ENCODE results near the gene STEAP4. TPM values are rescaled to one million over a fixed set of nuclear protein-coding genes. Genes with fewer than 3 reads are reported as not detected.

Gene STEAP4
- total RNA-seq, 1 donor from 2014 or later: not detected

DNA sequence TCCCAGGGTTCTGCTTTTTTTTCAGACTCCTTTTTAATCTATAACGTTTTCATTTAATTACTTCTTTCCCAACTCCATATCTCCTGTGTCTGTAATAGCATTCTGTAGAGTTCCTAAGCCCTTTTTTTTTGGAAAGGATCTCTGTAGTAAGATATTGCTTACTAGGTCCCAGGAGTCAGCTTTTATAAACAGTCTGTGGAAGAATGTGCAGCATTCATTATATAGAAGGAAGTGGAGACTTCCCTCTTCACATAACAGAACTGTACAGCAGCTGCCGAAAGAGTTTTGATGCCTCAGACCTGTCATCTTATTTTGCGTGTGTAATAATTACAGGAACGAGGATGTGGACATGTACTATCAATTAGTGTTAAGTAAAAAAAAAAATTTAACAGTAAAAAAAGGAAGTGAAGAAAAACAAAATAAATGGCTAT lies 7.4 kb upstream of the STEAP4 start:
- Histone ChIP-seq H3K4me1 (no peaks in the 10 kb centered on the region), H3K4me3 (no peak overlapping the region), H3K9me3 (ENCODE audit: low read depth) (no peaks in the 10 kb centered on the region), H3K9ac (no peak overlapping the region), H4K20me1 (ENCODE audit: low read depth) (no peaks in the 10 kb centered on the region), H3K4me2 (no peak overlapping the region), H2AFZ (replicated peaks) (no peak overlapping the region), H3F3A (ENCODE audit: low read depth) (no peaks in the 10 kb centered on the region), H3K36me3 (no peaks in the 10 kb centered on the region), H3K79me2 (ENCODE audit: low read depth) (no peaks in the 10 kb centered on the region), H3K27me3 (no peaks in the 10 kb centered on the region), H3K27ac (no peak overlapping the region)
- DNase-seq (ENCODE audit: low spot score): no peak
- no peaks in the 10 kb centered on the region for H3K4me1 Mint-ChIP-seq
- H3K4me3 Mint-ChIP-seq: no peak overlapping the region
- H3K27ac Mint-ChIP-seq: no peak overlapping the region
- H3K27me3 Mint-ChIP-seq (ENCODE audit: insufficient read depth, low read depth): no peaks in the 10 kb centered on the region
- no peaks in the 10 kb centered on the region for H3K9me3 Mint-ChIP-seq
- H3K36me3 Mint-ChIP-seq: no peaks in the 10 kb centered on the region
- TF ChIP-seq EZH2phosphoT487 (IDR thresholded peaks at IDR 0.05): no peak
- TF ChIP-seq, protein P1, sequence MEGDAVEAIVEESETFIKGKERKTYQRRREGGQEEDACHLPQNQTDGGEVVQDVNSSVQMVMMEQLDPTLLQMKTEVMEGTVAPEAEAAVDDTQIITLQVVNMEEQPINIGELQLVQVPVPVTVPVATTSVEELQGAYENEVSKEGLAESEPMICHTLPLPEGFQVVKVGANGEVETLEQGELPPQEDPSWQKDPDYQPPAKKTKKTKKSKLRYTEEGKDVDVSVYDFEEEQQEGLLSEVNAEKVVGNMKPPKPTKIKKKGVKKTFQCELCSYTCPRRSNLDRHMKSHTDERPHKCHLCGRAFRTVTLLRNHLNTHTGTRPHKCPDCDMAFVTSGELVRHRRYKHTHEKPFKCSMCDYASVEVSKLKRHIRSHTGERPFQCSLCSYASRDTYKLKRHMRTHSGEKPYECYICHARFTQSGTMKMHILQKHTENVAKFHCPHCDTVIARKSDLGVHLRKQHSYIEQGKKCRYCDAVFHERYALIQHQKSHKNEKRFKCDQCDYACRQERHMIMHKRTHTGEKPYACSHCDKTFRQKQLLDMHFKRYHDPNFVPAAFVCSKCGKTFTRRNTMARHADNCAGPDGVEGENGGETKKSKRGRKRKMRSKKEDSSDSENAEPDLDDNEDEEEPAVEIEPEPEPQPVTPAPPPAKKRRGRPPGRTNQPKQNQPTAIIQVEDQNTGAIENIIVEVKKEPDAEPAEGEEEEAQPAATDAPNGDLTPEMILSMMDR (IDR thresholded peaks at IDR 0.05): no peak
- no peak for TF ChIP-seq EZH2 (IDR thresholded peaks at IDR 0.05)

DNA sequence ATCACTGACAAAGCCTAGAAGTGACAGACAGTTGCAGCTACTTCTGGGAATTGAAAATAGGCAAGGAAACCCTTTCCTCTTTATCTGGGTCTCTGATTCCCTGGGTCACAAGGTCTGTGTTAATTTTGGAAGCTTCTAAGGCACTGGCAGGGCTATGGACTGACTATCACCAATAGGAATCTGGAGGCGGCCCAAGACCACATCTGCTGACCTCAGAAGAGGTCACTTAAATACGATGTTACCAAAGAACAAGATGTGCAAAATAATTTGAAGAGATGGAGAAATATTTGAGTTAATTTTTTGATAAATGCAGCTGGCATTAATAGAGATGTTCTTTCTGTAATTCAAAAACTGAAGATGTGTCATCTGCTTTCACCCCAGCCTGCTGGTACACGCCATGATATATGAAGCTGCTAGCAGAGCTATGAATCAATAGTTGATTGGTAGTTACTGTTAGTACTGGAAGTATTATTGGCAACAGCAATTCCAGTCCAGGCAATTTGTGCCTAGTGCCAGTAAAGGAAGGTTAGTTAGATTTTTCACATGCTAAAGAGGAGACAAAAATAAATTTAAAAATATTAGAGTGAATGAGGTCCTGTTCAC lies 5.5 kb upstream of the STEAP4 start:
- no peaks in the 10 kb centered on the region for H3K4me1 Mint-ChIP-seq
- Histone ChIP-seq H3K9ac (no peak overlapping the region), H2AFZ (replicated peaks) (no peak overlapping the region), H3K27ac (no peak overlapping the region), H4K20me1 (ENCODE audit: low read depth) (no peaks in the 10 kb centered on the region), H3F3A (ENCODE audit: low read depth) (no peaks in the 10 kb centered on the region), H3K4me3 (no peak overlapping the region), H3K9me3 (ENCODE audit: low read depth) (no peaks in the 10 kb centered on the region), H3K79me2 (ENCODE audit: low read depth) (no peaks in the 10 kb centered on the region), H3K4me2 (no peak overlapping the region), H3K36me3 (no peaks in the 10 kb centered on the region), H3K4me1 (peaks cover under 1% of the 10 kb centered on the region), H3K27me3 (peaks cover 10% of the 10 kb centered on the region)
- TF ChIP-seq EZH2phosphoT487 (IDR thresholded peaks at IDR 0.05) (no peak), EZH2 (IDR thresholded peaks at IDR 0.05) (no peak)
- TF ChIP-seq, protein P1 (IDR thresholded peaks at IDR 0.05): no peak
- no peak overlapping the region for H3K4me3 Mint-ChIP-seq
- no peak for DNase-seq (ENCODE audit: low spot score)
- H3K27ac Mint-ChIP-seq: no peak overlapping the region
- H3K36me3 Mint-ChIP-seq: no peaks in the 10 kb centered on the region
- peaks cover 4% of the 10 kb centered on the region for H3K27me3 Mint-ChIP-seq (ENCODE audit: insufficient read depth, low read depth)
- no peaks in the 10 kb centered on the region for H3K9me3 Mint-ChIP-seq

DNA sequence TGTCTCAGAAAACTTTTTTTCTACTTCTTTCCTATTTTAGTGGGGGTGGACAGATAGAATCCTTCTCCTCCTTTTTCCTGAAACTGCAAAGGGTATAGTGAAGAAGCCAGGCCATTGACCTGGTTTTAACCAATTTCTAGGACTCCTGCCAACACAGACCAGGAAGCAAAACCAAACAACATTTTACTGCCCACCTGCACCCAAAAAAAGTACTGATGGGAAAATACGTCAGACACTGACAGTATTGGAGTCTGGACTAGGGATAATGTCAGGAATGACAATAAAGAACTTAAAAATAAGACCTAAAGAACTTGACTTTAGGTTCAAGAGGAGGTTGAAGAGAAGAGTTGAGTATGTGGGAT lies 5.0 kb upstream of the STEAP4 start:
- H4K20me1 ChIP-seq (ENCODE audit: low read depth): no peaks in the 10 kb centered on the region
- no peak for DNase-seq (ENCODE audit: low spot score)
- H3K9me3 ChIP-seq (ENCODE audit: low read depth): no peaks in the 10 kb centered on the region
- H3K9ac ChIP-seq: no peak overlapping the region
- Mint-ChIP-seq H3K4me1 (peaks cover 3% of the 10 kb centered on the region), H3K27me3 (ENCODE audit: insufficient read depth, low read depth) (peaks cover 9% of the 10 kb centered on the region), H3K9me3 (no peaks in the 10 kb centered on the region), H3K27ac (no peak overlapping the region), H3K4me3 (no peak overlapping the region), H3K36me3 (no peaks in the 10 kb centered on the region)
- H3F3A ChIP-seq (ENCODE audit: low read depth): no peaks in the 10 kb centered on the region
- H3K27ac ChIP-seq: no peak overlapping the region
- no peak overlapping the region for H3K4me3 ChIP-seq
- peaks cover 4% of the 10 kb centered on the region for H3K4me1 ChIP-seq
- TF ChIP-seq, protein P1 (IDR thresholded peaks at IDR 0.05): no peak
- TF ChIP-seq EZH2phosphoT487 (IDR thresholded peaks at IDR 0.05): no peak
- TF ChIP-seq EZH2 (IDR thresholded peaks at IDR 0.05): no peak
- no peak overlapping the region for H2AFZ ChIP-seq (replicated peaks)
- H3K27me3 ChIP-seq: peaks cover 15% of the 10 kb centered on the region
- no peaks in the 10 kb centered on the region for H3K36me3 ChIP-seq
- no peaks in the 10 kb centered on the region for H3K79me2 ChIP-seq (ENCODE audit: low read depth)
- H3K4me2 ChIP-seq: no peak overlapping the region
